GM19193 (cell line): ENCODE data around the gene TBATA.

Source experiments
- POLR2A ChIP-seq: IDR thresholded peaks from 4 replicates; pipeline ENCODE4 v1.6.1; 2011; ENCODE audit not compliant: insufficient read depth, insufficient read length; ENCODE audit errors: extremely low read depth

Gene TBATA

GRCh38 chr10:70775679-70776454 lies 9.3 kb downstream of the TBATA start:
- no peak for TF ChIP-seq POLR2A

GRCh38 chr10:70774810-70775678 lies 10.1 kb downstream of the TBATA start:
- TF ChIP-seq POLR2A, result no peak

- no peak for TF ChIP-seq POLR2A
Observed at GRCh38 chr10:70773965-70774809, 11.0 kb downstream of the TBATA start.

- no peak for TF ChIP-seq POLR2A
Observed at GRCh38 chr10:70773461-70773860, 11.7 kb downstream of the TBATA start.

- TF ChIP-seq POLR2A, result no peak
Observed at GRCh38 chr10:70772627-70773026, 12.6 kb downstream of the TBATA start.

GRCh38 chr10:70771311-70772194 lies 13.6 kb downstream of the TBATA start:
- TF ChIP-seq POLR2A, result no peak

- no peak for TF ChIP-seq POLR2A
Observed at GRCh38 chr10:70770001-70770400, 15.2 kb downstream of the TBATA start.

GRCh38 chr10:70769121-70769520 lies 16.1 kb downstream of the TBATA start:
- TF ChIP-seq POLR2A, result no peak

GRCh38 chr10:70765794-70766594 lies 19.2 kb downstream of the TBATA start:
- no peak for TF ChIP-seq POLR2A

- no peak for TF ChIP-seq POLR2A
Observed at GRCh38 chr10:70763567-70763966, 21.6 kb downstream of the TBATA start.

- no peak for TF ChIP-seq POLR2A
Observed at GRCh38 chr10:70762441-70763175, 22.6 kb downstream of the TBATA start.

- TF ChIP-seq POLR2A, result no peak
Observed at GRCh38 chr10:70761727-70762350, 23.3 kb downstream of the TBATA start.
